Natural killer cell (primary cell): ENCODE results near the gene METTL8. TPM values are rescaled to one million over a fixed set of nuclear protein-coding genes. Genes with fewer than 3 reads are reported as not detected.

Source experiments
- ATAC-seq, 3 donors: fragments of 150-1000 bp in 2 of 3; fragments of 200-7000 bp in 1 of 3; cut with Tn5 transposase; 1 replicate in 1 of 3; 2 replicates in 2 of 3; pipeline ENCODE4 v1.10.0; 2021; ENCODE audit warnings: mild to moderate bottlenecking in 2 of 3, moderate library complexity in 2 of 3
- DNase-seq, 2 donors: peaks; one replicate each; pipeline versions ENCODE4 v3.0.0 to v3.0.0-alpha.2; 2013 to 2021; ENCODE audit warnings: mixed read lengths in 1 of 2
- H3K27ac ChIP-seq: one replicate; pipeline ENCODE4 v1.5.1; 2013; ENCODE audit warnings: mild to moderate bottlenecking, low read length
- H3K27me3 ChIP-seq: one replicate; pipeline ENCODE4 v1.6.1; 2013; ENCODE audit warnings: low read length; ENCODE audit not compliant: control insufficient read depth, insufficient read depth
- H3K36me3 ChIP-seq: one replicate; pipeline ENCODE4 v1.6.1; 2013; ENCODE audit warnings: low read length; ENCODE audit not compliant: control insufficient read depth, insufficient read depth
- H3K4me1 ChIP-seq: one replicate; pipeline ENCODE4 v1.6.1; 2013; ENCODE audit warnings: low read length; ENCODE audit not compliant: control insufficient read depth, insufficient read depth
- H3K4me3 ChIP-seq: one replicate; pipeline ENCODE4 v1.5.1; 2013; ENCODE audit warnings: low read length
- H3K9me3 ChIP-seq: one replicate; pipeline ENCODE4 v1.6.1; 2013; ENCODE audit warnings: low read length; ENCODE audit not compliant: control insufficient read depth, insufficient read depth
- H3K27ac Mint-ChIP-seq, 2 donors: one replicate each; pipeline ENCODE4 v1.8.0; 2022; ENCODE audit warnings: mild to moderate bottlenecking in 2 of 2, mixed read lengths in 2 of 2, moderate library complexity in 1 of 2
- H3K27me3 Mint-ChIP-seq, 2 donors: one replicate each; pipeline ENCODE4 v1.8.0; 2022; ENCODE audit warnings: low read depth in 2 of 2, mixed read lengths in 2 of 2
- H3K36me3 Mint-ChIP-seq: one replicate; pipeline ENCODE4 v1.8.0; 2022; ENCODE audit warnings: mixed read lengths
- H3K4me1 Mint-ChIP-seq, 2 donors: one replicate each; pipeline ENCODE4 v1.8.0; 2022; ENCODE audit warnings: mixed read lengths in 2 of 2
- H3K4me3 Mint-ChIP-seq: one replicate; pipeline ENCODE4 v1.8.0; 2022; ENCODE audit warnings: mild to moderate bottlenecking, moderate library complexity, mixed read lengths
- H3K9me3 Mint-ChIP-seq, 2 donors: one replicate each; pipeline ENCODE4 v1.8.0; 2022; ENCODE audit warnings: mixed read lengths in 2 of 2
- WGBS: methylation state at CpG from one replicate; pipeline ENCODE4 v1.1.7; 2013; ENCODE audit warnings: missing lambda C conversion rate; ENCODE audit not compliant: insufficient coverage; 5-methylcytosine and 5-hydroxymethylcytosine counted together
- intact Hi-C: fragments of 100-400 bp; cut with micrococcal nuclease; formaldehyde crosslinking; loops from one replicate; pipeline ENCODE4 v1.14.2; 2022
- total RNA-seq, 4 donors: library from RNA; stranded (reverse); fragments of 120-200 nt in 1 of 4; gene quantifications; one replicate each; pipeline versions ENCODE4 v1.2.3 to v1.2.4, GENCODE V29; 2013 to 2022
- TF ChIP-seq, protein P1 (sequence below): fragments of 200-600 bp; IDR thresholded peaks from one replicate; pipeline ENCODE4 v1.8.0; 2022; ENCODE audit warnings: antibody characterized with exemption

The METTL8 gene
- total RNA-seq, 3 donors from 2014 or later (not counting 1 experiment from before 2014, with no cell fraction given) = 14.3 to 16.7 (median 15.2) TPM

DNA sequence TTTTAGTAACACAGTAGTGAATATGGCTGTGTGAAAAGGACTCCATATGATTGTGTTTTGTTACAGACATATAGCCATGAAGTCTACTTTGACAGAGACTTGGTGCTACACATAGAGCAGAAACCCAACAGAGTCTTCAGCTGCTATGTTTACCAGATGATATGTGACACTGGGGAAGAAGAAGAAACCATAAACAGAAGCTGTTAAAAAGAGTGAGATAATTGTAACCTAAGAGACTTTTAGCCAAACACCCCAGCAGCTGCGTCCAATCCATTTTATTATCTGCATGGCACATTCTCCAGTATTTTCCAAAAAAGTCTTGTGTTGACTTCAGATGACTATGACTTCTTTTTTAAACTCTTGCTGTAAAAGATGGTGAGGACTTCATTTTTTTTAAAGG lies 47.1 kb upstream of the METTL8 start:
- peaks cover 6% of the 10 kb centered on the region for H3K4me1 ChIP-seq
- peaks cover 17% of the 10 kb centered on the region for H3K36me3 ChIP-seq
- Mint-ChIP-seq H3K4me3 (peak overlapping the region; percentile 67), H3K9me3 (no peaks in the 10 kb centered on the region), H3K36me3 (no peaks in the 10 kb centered on the region), H3K27me3 (no peaks in the 10 kb centered on the region), H3K27ac (peak overlapping the region; percentile 84 to 89), H3K4me1 (peaks cover 51 to 63% of the 10 kb centered on the region in 2 donors)
- no peaks in the 10 kb centered on the region for H3K27me3 ChIP-seq
- H3K9me3 ChIP-seq = no peaks in the 10 kb centered on the region
- peak overlapping the region; percentile 58 for H3K27ac ChIP-seq
- ATAC-seq = peak; percentile 68 to 86 (median 70)
- DNase-seq = no peak
- intact Hi-C loops = no loop called here
- WGBS = no CpG with 5 or more reads among the region's 1 CpG
- TF ChIP-seq, protein P1, sequence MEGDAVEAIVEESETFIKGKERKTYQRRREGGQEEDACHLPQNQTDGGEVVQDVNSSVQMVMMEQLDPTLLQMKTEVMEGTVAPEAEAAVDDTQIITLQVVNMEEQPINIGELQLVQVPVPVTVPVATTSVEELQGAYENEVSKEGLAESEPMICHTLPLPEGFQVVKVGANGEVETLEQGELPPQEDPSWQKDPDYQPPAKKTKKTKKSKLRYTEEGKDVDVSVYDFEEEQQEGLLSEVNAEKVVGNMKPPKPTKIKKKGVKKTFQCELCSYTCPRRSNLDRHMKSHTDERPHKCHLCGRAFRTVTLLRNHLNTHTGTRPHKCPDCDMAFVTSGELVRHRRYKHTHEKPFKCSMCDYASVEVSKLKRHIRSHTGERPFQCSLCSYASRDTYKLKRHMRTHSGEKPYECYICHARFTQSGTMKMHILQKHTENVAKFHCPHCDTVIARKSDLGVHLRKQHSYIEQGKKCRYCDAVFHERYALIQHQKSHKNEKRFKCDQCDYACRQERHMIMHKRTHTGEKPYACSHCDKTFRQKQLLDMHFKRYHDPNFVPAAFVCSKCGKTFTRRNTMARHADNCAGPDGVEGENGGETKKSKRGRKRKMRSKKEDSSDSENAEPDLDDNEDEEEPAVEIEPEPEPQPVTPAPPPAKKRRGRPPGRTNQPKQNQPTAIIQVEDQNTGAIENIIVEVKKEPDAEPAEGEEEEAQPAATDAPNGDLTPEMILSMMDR = no peak
- H3K4me3 ChIP-seq = no peak overlapping the region

- no peak for DNase-seq
- H3K36me3 ChIP-seq = peaks cover 25% of the 10 kb centered on the region
- H3K36me3 Mint-ChIP-seq = peaks cover 6% of the 10 kb centered on the region
- peaks cover 36 to 49% of the 10 kb centered on the region in 2 donors for H3K4me1 Mint-ChIP-seq
- no peaks in the 10 kb centered on the region for H3K27me3 Mint-ChIP-seq
- H3K4me3 Mint-ChIP-seq = no peak overlapping the region
- 92% methylated on average over 3 of the region's 3 CpGs for whole genome bisulfite sequencing
- no peak overlapping the region for H3K4me3 ChIP-seq
- TF ChIP-seq, protein P1 = no peak
- no peak overlapping the region for H3K27ac ChIP-seq
- H3K27ac Mint-ChIP-seq = peak overlapping the region in 1 of 2 donors; percentile 89
- H3K27me3 ChIP-seq = no peaks in the 10 kb centered on the region
- H3K9me3 ChIP-seq = no peaks in the 10 kb centered on the region
- peaks cover 6% of the 10 kb centered on the region for H3K4me1 ChIP-seq
- intact Hi-C loops = no loop called here
- ATAC-seq = no peak
- no peaks in the 10 kb centered on the region for H3K9me3 Mint-ChIP-seq
Measured at GRCh38 chr2:171479154-171479814, 45.5 kb upstream of the METTL8 start.

- no peak for ATAC-seq
- peaks cover 8% of the 10 kb centered on the region for H3K36me3 Mint-ChIP-seq
- H3K4me3 ChIP-seq = no peak overlapping the region
- no peak overlapping the region for H3K27ac Mint-ChIP-seq
- no peak overlapping the region for H3K4me3 Mint-ChIP-seq
- H3K27ac ChIP-seq = no peak overlapping the region
- peaks cover 31% of the 10 kb centered on the region for H3K36me3 ChIP-seq
- no peaks in the 10 kb centered on the region for H3K27me3 Mint-ChIP-seq
- H3K4me1 Mint-ChIP-seq = peaks cover 32 to 42% of the 10 kb centered on the region in 2 donors
- TF ChIP-seq, protein P1 = no peak
- no peaks in the 10 kb centered on the region for H3K27me3 ChIP-seq
- peaks cover 6% of the 10 kb centered on the region for H3K4me1 ChIP-seq
- no peak for DNase-seq
- intact Hi-C loops = no loop called here
- H3K9me3 Mint-ChIP-seq = no peaks in the 10 kb centered on the region
- no peaks in the 10 kb centered on the region for H3K9me3 ChIP-seq
- 60% methylated on average over 1 of the region's 1 CpG for WGBS
Measured at GRCh38 chr2:171478345-171478744, 44.6 kb upstream of the METTL8 start.

GRCh38 chr2:171475979-171476378 lies 42.2 kb upstream of the METTL8 start:
- intact Hi-C loops = no loop called here
- Histone ChIP-seq H3K27ac (no peak overlapping the region), H3K4me3 (no peak overlapping the region), H3K36me3 (peaks cover 42% of the 10 kb centered on the region), H3K4me1 (no peaks in the 10 kb centered on the region), H3K27me3 (no peaks in the 10 kb centered on the region), H3K9me3 (no peaks in the 10 kb centered on the region)
- no CpG with 5 or more reads among the region's 1 CpG for WGBS
- TF ChIP-seq, protein P1 = no peak
- no peak overlapping the region for H3K27ac Mint-ChIP-seq
- H3K4me3 Mint-ChIP-seq = no peak overlapping the region
- no peaks in the 10 kb centered on the region for H3K9me3 Mint-ChIP-seq
- H3K4me1 Mint-ChIP-seq = peaks cover 8 to 18% of the 10 kb centered on the region in 2 donors
- no peak for DNase-seq
- ATAC-seq = no peak
- peaks cover 8% of the 10 kb centered on the region for H3K36me3 Mint-ChIP-seq
- H3K27me3 Mint-ChIP-seq = no peaks in the 10 kb centered on the region
